Tibial nerve (tissue), 4 donors: ENCODE results near the gene ITSN2. TPM values are rescaled to one million over a fixed set of nuclear protein-coding genes. Genes with fewer than 3 reads are reported as not detected.

Experiments used
- DNase-seq, 2 donors: peaks; one replicate each; pipeline ENCODE4 v3.0.0-alpha.2; 2019; ENCODE audit warnings: low spot score in 2 of 2
- H3K27ac ChIP-seq, 4 donors: fragments of 200-600 bp; sonication (generic) in 3 of 4; one replicate each; pipeline ENCODE4 v1.5.1; 2017 to 2019; ENCODE audit warnings: mild to moderate bottlenecking in 1 of 4
- H3K27me3 ChIP-seq, 2 donors: fragments of 200-600 bp; sonication (generic) in 1 of 2; one replicate each; pipeline versions ENCODE4 v1.5.1 to v1.6.0; 2017 to 2019
- H3K36me3 ChIP-seq, 3 donors: fragments of 200-600 bp; sonication (generic); one replicate each; pipeline ENCODE4 v1.5.1; 2018 to 2019
- H3K4me1 ChIP-seq, 4 donors: fragments of 200-600 bp; sonication (generic) in 3 of 4; one replicate each; pipeline ENCODE4 v1.5.1; 2017 to 2019
- H3K4me3 ChIP-seq, 4 donors: fragments of 200-600 bp; sonication (generic) in 3 of 4; one replicate each; pipeline ENCODE4 v1.5.1; 2017 to 2019; ENCODE audit warnings: mild to moderate bottlenecking in 1 of 4, moderate library complexity in 1 of 4
- H3K9me3 ChIP-seq, 4 donors: fragments of 200-600 bp; sonication (generic) in 3 of 4; one replicate each; pipeline ENCODE4 v1.5.1; 2017 to 2019
- CTCF ChIP-seq, 5 experiments: fragments of 200-600 bp in 3 of 5; fragments of 450-650 bp in 2 of 5; sonication (generic) in 3 of 5; IDR thresholded peaks; one replicate each; pipeline ENCODE4 v1.5.1; 2016 to 2019; ENCODE audit warnings: antibody characterized with exemption in 5 of 5, mild to moderate bottlenecking in 3 of 5, moderate library complexity in 2 of 5
- EP300 ChIP-seq, 2 donors: sonication (generic); formaldehyde crosslinking; IDR thresholded peaks; one replicate each; pipeline ENCODE4 v1.6.1; 2017; ENCODE audit warnings: antibody characterized with exemption in 2 of 2, mild to moderate bottlenecking in 1 of 2
- POLR2A ChIP-seq, 2 donors: fragments of 450-650 bp; IDR thresholded peaks; one replicate each; pipeline ENCODE4 v1.6.1; 2017; ENCODE audit warnings: antibody characterized with exemption in 2 of 2, mild to moderate bottlenecking in 2 of 2, moderate library complexity in 2 of 2
- WGBS, 2 donors: methylation state at CpG; one replicate each; pipeline ENCODE4 v1.1.5; 2018; 5-methylcytosine and 5-hydroxymethylcytosine counted together
- total RNA-seq, 4 donors: library from RNA; depleted of rRNA; stranded (reverse); fragments of >200 nt; gene quantifications; one replicate each; pipeline ENCODE4 v1.1.0, GENCODE V29; 2016

The ITSN2 gene
- total RNA-seq, 4 donors from 2014 or later: 47.3 to 54.2 (median 48.7) TPM

- H3K4me1 ChIP-seq: peaks cover 0 to 6% (median 5%) of the 10 kb centered on the region in 4 donors
- H3K9me3 ChIP-seq: no peaks in the 10 kb centered on the region
- TF ChIP-seq EP300 (IDR thresholded peaks at IDR 0.05) (no peak), POLR2A (IDR thresholded peaks at IDR 0.05) (no peak), CTCF (IDR thresholded peaks at IDR 0.05) (no peak)
- 61 to 85% methylated on average over 4 to 8 of the region's 22 CpGs for WGBS, 2 donors
- no peak for DNase-seq
- peaks cover 0 to 25% of the 10 kb centered on the region in 2 donors for H3K27me3 ChIP-seq
- no peak overlapping the region for H3K27ac ChIP-seq
- no peak overlapping the region for H3K4me3 ChIP-seq
- H3K36me3 ChIP-seq: no peaks in the 10 kb centered on the region
These were observed 43.0 kb upstream of the ITSN2 start for GRCh38 chr2:24403168-24403831.

- H3K27me3 ChIP-seq: peaks cover 0 to 25% of the 10 kb centered on the region in 2 donors
- DNase-seq: no peak
- no peaks in the 10 kb centered on the region for H3K36me3 ChIP-seq
- TF ChIP-seq CTCF (IDR thresholded peaks at IDR 0.05) (no peak), EP300 (IDR thresholded peaks at IDR 0.05) (no peak)
- H3K4me1 ChIP-seq: peaks cover 0 to 6% (median 5%) of the 10 kb centered on the region in 4 donors
- H3K27ac ChIP-seq: no peak overlapping the region
- WGBS, 2 donors: 29 to 31% methylated on average over 24 to 37 of the region's 38 CpGs
- H3K4me3 ChIP-seq: peak overlapping the region in 3 of 4 donors; percentile 10 to 47 (median 18)
- no peaks in the 10 kb centered on the region for H3K9me3 ChIP-seq
These were observed 42.1 kb upstream of the ITSN2 start for GRCh38 chr2:24402242-24403097.

- no peak for DNase-seq
- no peaks in the 10 kb centered on the region for H3K36me3 ChIP-seq
- no peaks in the 10 kb centered on the region for H3K9me3 ChIP-seq
- peaks cover 0 to 6% (median 5%) of the 10 kb centered on the region in 4 donors for H3K4me1 ChIP-seq
- no peak overlapping the region for H3K27ac ChIP-seq
- TF ChIP-seq EP300 (IDR thresholded peaks at IDR 0.05) (no peak), POLR2A (IDR thresholded peaks at IDR 0.05) (no peak), CTCF (IDR thresholded peaks at IDR 0.05) (no peak)
- peaks cover 0 to 25% of the 10 kb centered on the region in 2 donors for H3K27me3 ChIP-seq
- WGBS, 2 donors: 75 to 80% methylated on average over 18 of the region's 18 CpGs
- no peak overlapping the region for H3K4me3 ChIP-seq
These were observed 40.0 kb upstream of the ITSN2 start for GRCh38 chr2:24400207-24400907.

GRCh38 chr2:24399434-24400206 lies 39.3 kb upstream of the ITSN2 start:
- Histone ChIP-seq H3K27me3 (peaks cover 0 to 25% of the 10 kb centered on the region in 2 donors), H3K4me3 (no peak overlapping the region), H3K9me3 (no peaks in the 10 kb centered on the region), H3K27ac (no peak overlapping the region), H3K4me1 (peaks cover 0 to 6% (median 5%) of the 10 kb centered on the region in 4 donors), H3K36me3 (no peaks in the 10 kb centered on the region)
- 80 to 81% methylated on average over 10 of the region's 10 CpGs for WGBS, 2 donors
- no peak for DNase-seq
- TF ChIP-seq EP300 (IDR thresholded peaks at IDR 0.05) (no peak), POLR2A (IDR thresholded peaks at IDR 0.05) (no peak), CTCF (IDR thresholded peaks at IDR 0.05) (no peak)
